GM23338 (cell line): ENCODE measurements around the gene DHX32. TPM values are rescaled to one million over a fixed set of nuclear protein-coding genes. Genes with fewer than 3 reads are reported as not detected.

Source experiments
- ATAC-seq: fragments of 200-7000 bp; cut with Tn5 transposase; 3 replicates; pipeline ENCODE4 v1.9.1; 2020
- DNase-seq: peaks from one replicate; pipeline ENCODE4 v3.0.0-alpha.2; 2015; ENCODE audit warnings: low spot score
- H2AFZ ChIP-seq: fragments of 200-600 bp; sonication (generic); 2 replicates; pipeline ENCODE4 v1.8.0; 2016; ENCODE audit warnings: antibody characterized with exemption, mild to moderate bottlenecking, moderate library complexity
- H3F3A ChIP-seq: fragments of 200-600 bp; sonication (generic); replicated peaks from 2 replicates; pipeline ENCODE4 v1.8.0; 2017; ENCODE audit warnings: antibody characterized with exemption, mixed run types, low read depth
- H3K27ac ChIP-seq: fragments of 200-600 bp; sonication (generic); 2 replicates; pipeline ENCODE4 v1.6.1; 2016; ENCODE audit warnings: low read depth
- H3K27me3 ChIP-seq: fragments of 200-600 bp; sonication (generic); 2 replicates; pipeline ENCODE4 v1.8.0; 2016; ENCODE audit warnings: mild to moderate bottlenecking, mixed run types, moderate library complexity; ENCODE audit not compliant: insufficient read depth
- H3K36me3 ChIP-seq: fragments of 200-600 bp; sonication (generic); 2 replicates; pipeline ENCODE4 v1.8.0; 2016; ENCODE audit warnings: mild to moderate bottlenecking; ENCODE audit not compliant: insufficient read depth
- H3K4me1 ChIP-seq: fragments of 200-600 bp; sonication (generic); 2 replicates; pipeline ENCODE4 v1.8.0; 2016; ENCODE audit warnings: mild to moderate bottlenecking, moderate library complexity; ENCODE audit not compliant: insufficient read depth
- H3K4me2 ChIP-seq: fragments of 200-600 bp; sonication (generic); 2 replicates; pipeline ENCODE4 v1.7.1; 2017; ENCODE audit warnings: mixed run types
- H3K4me3 ChIP-seq: fragments of 200-600 bp; sonication (generic); 2 replicates; pipeline ENCODE4 v1.6.1; 2016; ENCODE audit warnings: mixed run types
- H3K79me2 ChIP-seq: fragments of 200-600 bp; sonication (generic); replicated peaks from 2 replicates; pipeline ENCODE4 v1.8.0; 2017; ENCODE audit warnings: mild to moderate bottlenecking; ENCODE audit not compliant: insufficient read depth
- H3K9me2 ChIP-seq: fragments of 200-600 bp; sonication (generic); 2 replicates; pipeline ENCODE4 v1.8.0; 2017; ENCODE audit not compliant: insufficient read depth
- H4K20me1 ChIP-seq: fragments of 200-600 bp; sonication (generic); replicated peaks from 2 replicates; pipeline ENCODE4 v1.8.0; 2017; ENCODE audit warnings: mild to moderate bottlenecking; ENCODE audit not compliant: insufficient read depth
- H3K27ac Mint-ChIP-seq: 2 replicates; pipeline ENCODE4 v1.8.0; 2020; ENCODE audit warnings: inconsistent platforms, mild to moderate bottlenecking, moderate library complexity, mixed read lengths
- H3K27me3 Mint-ChIP-seq: 3 replicates; pipeline ENCODE4 v1.8.0; 2022; ENCODE audit warnings: low read depth, mild to moderate bottlenecking, moderate library complexity, mixed read lengths, inconsistent platforms; ENCODE audit not compliant: insufficient read depth, poor library complexity
- H3K36me3 Mint-ChIP-seq: 3 replicates; pipeline ENCODE4 v1.8.0; 2021; ENCODE audit warnings: low read depth, mild to moderate bottlenecking, inconsistent platforms, moderate library complexity, mixed read lengths
- H3K4me1 Mint-ChIP-seq: 3 replicates; pipeline ENCODE4 v1.8.0; 2020; ENCODE audit warnings: mild to moderate bottlenecking, inconsistent platforms, mixed read lengths
- H3K4me3 Mint-ChIP-seq: 3 replicates; pipeline ENCODE4 v1.8.0; 2021; ENCODE audit warnings: moderate library complexity, mild to moderate bottlenecking, inconsistent platforms, mixed read lengths
- H3K9me3 Mint-ChIP-seq: 3 replicates; pipeline ENCODE4 v1.8.0; 2020; ENCODE audit warnings: moderate library complexity, mild to moderate bottlenecking, inconsistent platforms, mixed read lengths
- EZH2 ChIP-seq: fragments of 200-600 bp; sonication (generic); IDR thresholded peaks from one replicate; pipeline ENCODE4 v1.8.0; 2017; ENCODE audit warnings: antibody characterized with exemption, mild to moderate bottlenecking, low read depth; ENCODE audit not compliant: unreplicated experiment
- EZH2phosphoT487 ChIP-seq: fragments of 200-600 bp; sonication (generic); IDR thresholded peaks from one replicate; pipeline ENCODE4 v1.8.1; 2018; ENCODE audit warnings: antibody characterized with exemption; ENCODE audit not compliant: unreplicated experiment
- JUNB ChIP-seq: IDR thresholded peaks from one replicate; pipeline ENCODE4 v1.6.1; 2016; ENCODE audit warnings: antibody characterized with exemption; ENCODE audit not compliant: unreplicated experiment
- NANOG ChIP-seq: IDR thresholded peaks from 2 replicates; pipeline ENCODE4 v1.6.1; 2016; ENCODE audit warnings: antibody characterized with exemption, borderline replicate concordance
- POLR2AphosphoS5 ChIP-seq: IDR thresholded peaks from 2 replicates; pipeline ENCODE4 v1.6.1; 2016; ENCODE audit warnings: antibody characterized with exemption, low read depth
- REST ChIP-seq: IDR thresholded peaks from one replicate; pipeline ENCODE4 v1.6.1; 2018; ENCODE audit warnings: antibody characterized with exemption; ENCODE audit not compliant: unreplicated experiment
- STAT1 ChIP-seq: IDR thresholded peaks from one replicate; pipeline ENCODE4 v1.6.1; 2016; ENCODE audit warnings: antibody characterized with exemption; ENCODE audit not compliant: unreplicated experiment
- ZNF331 ChIP-seq: fragments of 250-450 bp; sonication (Bioruptor Pico); IDR thresholded peaks from 2 replicates; pipeline ENCODE4 v1.5.0; 2020; ENCODE audit warnings: low read depth, mild to moderate bottlenecking, moderate library complexity
- ZNF462 ChIP-seq: fragments of 250-450 bp; sonication (Bioruptor Pico); IDR thresholded peaks from 2 replicates; pipeline ENCODE4 v1.5.0; 2020; ENCODE audit warnings: mild to moderate bottlenecking, moderate library complexity
- polyA plus RNA-seq: library from polyadenylated mRNA; unstranded; fragments of >200 nt; fragmentation: Nextera tagmentation; extraction: Ambion mirVana; gene quantifications from 2 replicates; pipeline ENCODE4 v1.2.1, GENCODE V29; 2016
- total RNA-seq: library from RNA; depleted of rRNA; stranded (reverse); fragments of >200 nt; shearing (Covaris generic); gene quantifications from 2 replicates; pipeline ENCODE4 v1.2.3, GENCODE V29; 2014

Gene DHX32
- total and polyA plus RNA-seq, 2 experiments from 2014 or later, result 9.5 to 21.6 TPM

- peaks cover 27% of the 10 kb centered on the region for H3K36me3 Mint-ChIP-seq
- Histone ChIP-seq H3K27ac (no peak overlapping the region), H4K20me1 (no peaks in the 10 kb centered on the region; the same call in 1 of the 2 replicates), H3K4me1 (no peaks in the 10 kb centered on the region), H2AFZ (no peak overlapping the region), H3K4me2 (no peak overlapping the region), H3F3A (no peaks in the 10 kb centered on the region), H3K79me2 (no peaks in the 10 kb centered on the region), H3K4me3 (no peak overlapping the region), H3K9me2 (no peaks in the 10 kb centered on the region), H3K36me3 (0 out of 2 replicates have a peak, but pooled peaks cover 4% of the 10 kb centered on the region), H3K27me3 (no peaks in the 10 kb centered on the region)
- H3K27me3 Mint-ChIP-seq, result peaks cover 5% of the 10 kb centered on the region
- no peak overlapping the region for H3K27ac Mint-ChIP-seq
- no peak for TF ChIP-seq ZNF331
- no peak for TF ChIP-seq STAT1
- TF ChIP-seq POLR2AphosphoS5, result no peak
- no peak for TF ChIP-seq NANOG
- TF ChIP-seq EZH2phosphoT487, result no peak
- TF ChIP-seq JUNB, result no peak
- TF ChIP-seq ZNF462 (CRISPR knock-in tag), result no peak
- TF ChIP-seq REST, result no peak
- no peak for TF ChIP-seq EZH2
- H3K4me3 Mint-ChIP-seq, result no peak overlapping the region
- DNase-seq (no peak), ATAC-seq (no peak)
- peaks cover 2% of the 10 kb centered on the region; the same call in 2 of the 3 replicates for H3K9me3 Mint-ChIP-seq
- H3K4me1 Mint-ChIP-seq, result no peaks in the 10 kb centered on the region
These were observed 31.6 kb downstream of the DHX32 start for GRCh38 chr10:125849448-125849847.
